ENCODE measurements around the gene MTMR2.

Gene MTMR2

DNA sequence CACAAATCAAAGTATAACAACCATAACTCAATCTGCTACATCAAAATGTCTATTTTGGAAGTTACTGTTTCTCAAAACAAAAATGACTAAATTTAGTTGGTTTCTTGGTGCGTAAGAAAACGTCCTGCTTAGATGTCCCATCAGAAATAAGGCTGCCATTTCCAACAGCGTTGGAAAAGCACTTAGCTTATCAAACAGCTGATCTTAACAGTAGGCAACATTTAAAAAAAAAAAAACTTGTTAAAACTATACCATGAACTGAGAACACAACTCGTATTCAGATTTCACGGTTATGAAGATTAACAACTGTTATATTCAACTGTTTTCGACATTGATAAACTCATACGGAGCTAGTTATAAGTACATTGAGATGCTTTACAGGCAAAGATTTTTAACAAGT is 131.2 kb downstream of the MTMR2 start:
- no peak for DNase-seq
- in situ Hi-C loops (cut with MboI; ENCODE audit: low pct_unique_long_range_greater_than_20kb, low sequenced_read_pairs): no loop called here

DNA sequence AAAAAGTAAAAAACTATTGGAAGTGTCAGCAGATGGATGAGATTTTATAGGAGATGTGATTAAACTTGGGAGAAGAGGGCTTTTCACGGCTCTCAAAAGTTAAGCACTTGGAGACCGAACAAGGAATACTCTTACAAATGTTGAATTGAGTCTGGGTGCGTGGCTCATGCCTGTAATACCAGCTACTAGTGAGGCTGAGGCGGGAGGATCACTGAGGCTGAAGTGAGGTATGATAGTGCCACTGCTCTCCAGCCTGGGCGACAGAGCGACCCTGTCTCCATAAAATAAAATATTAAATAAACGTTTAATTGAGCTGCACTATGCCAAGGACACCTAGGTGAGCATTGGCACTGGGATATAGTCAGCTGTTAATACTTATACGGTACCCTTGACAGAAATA is 131.7 kb downstream of the MTMR2 start:
- in situ Hi-C loops (cut with MboI; ENCODE audit: low pct_unique_long_range_greater_than_20kb, low sequenced_read_pairs): no loop called here

DNA sequence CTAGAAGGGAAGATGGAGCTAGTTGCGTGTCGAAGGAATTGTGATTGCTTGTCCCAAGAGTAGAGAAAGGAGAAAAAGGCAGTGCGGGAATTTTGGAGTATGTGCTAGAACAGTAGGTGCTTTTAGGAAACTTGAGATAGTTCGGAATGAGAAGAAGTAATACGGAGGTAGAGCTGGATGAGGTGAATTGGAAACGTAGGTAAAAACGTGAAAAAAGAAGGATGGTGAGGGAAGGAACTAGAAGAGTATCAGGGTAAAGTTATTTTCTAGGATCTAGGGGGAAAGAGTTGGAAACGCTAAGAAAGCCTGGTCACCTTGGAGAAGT is 132.2 kb downstream of the MTMR2 start:
- in situ Hi-C loops (cut with MboI; ENCODE audit: low pct_unique_long_range_greater_than_20kb, low sequenced_read_pairs): no loop called here
- no peak for DNase-seq

More for the DNA sequence above, 131.7 kb downstream of the MTMR2 start:
- no peak for DNase-seq

DNA sequence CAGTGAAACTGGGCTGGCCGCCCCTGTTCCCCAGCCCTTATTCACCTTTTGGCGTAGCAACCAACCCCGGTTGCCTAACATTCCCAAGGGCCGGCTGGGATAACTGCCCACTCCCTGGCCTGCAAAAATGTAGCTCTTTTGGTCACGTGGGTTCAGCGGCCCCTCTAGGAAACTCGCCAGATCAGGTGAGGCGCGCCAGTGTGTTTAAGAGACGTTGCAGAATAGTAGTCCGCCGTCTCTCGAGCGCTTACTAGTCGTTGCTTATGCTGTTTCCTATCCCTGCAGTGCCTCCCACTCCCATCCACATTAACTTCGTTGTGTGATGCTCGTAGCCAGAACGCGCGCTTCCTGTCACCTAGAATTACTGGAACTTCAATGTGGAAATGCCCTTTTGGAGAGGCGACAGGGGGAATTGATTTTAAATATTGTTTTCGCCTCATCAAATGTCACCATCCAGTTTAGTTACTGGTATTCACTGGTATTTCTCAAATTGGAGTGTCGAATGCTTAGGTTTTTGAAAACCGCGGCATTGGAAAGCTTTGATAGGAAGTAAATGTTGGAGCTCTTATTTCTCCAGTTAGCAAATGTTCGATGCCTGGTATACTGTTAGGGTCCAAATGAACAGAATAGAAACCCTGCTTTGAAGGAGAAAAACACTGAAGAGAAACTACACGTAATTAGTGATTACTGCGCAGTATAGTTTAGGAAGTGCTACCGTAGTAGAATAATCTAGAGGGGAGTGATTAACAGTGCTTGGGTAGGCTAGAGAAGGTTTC is 132.8 kb downstream of the MTMR2 start:
- in situ Hi-C loops (cut with MboI; ENCODE audit: low pct_unique_long_range_greater_than_20kb, low sequenced_read_pairs): no loop called here
- DNase-seq: peak; percentile 68

DNA sequence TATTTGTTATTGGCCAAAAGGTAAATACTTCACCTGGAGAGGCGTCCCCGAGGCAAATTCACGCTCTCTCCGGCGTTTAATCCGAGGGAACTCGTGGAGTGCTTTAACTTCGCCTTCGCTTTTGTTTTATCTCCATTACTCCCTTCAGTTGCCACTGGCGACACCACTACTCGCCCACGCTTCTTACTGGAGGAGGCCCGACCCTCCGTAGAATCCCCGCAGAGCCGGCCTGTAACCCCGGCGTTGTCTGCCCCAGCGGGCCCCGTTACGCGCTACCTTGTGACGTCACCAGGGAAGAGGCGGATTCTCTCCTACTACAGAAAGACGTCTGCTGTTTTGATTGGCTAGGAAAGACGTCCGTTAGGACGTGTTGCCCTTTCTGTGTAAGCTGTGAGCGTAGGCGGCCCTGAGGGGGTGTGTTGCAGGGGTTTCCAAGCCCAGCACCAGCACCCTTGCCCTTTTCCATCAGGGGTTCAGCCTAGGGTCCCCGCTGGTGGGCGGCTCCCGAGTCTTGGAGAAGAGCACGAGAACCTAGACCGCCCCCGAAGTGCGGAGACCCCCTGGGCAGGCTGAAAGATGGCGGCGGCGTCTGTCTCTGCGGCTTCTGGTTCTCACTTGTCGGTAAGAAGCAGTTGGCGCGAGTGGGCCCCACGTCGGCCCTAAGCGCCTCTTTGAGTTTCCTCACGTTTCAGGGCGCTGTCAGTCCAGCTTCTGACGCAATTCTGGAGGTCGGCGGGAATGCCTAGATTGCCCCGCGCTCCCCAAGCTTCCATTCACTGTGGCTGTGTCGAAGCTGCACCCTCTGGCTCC is 133.6 kb downstream of the MTMR2 start, which contains the start of gene CEP57:
TSS of gene CEP57 (plus strand) at position 376 of the 810 bp plus-strand sequence. CDS start at position 577, 201 bp downstream.
- DNase-seq: peak; percentile 95
- in situ Hi-C loops (cut with MboI; ENCODE audit: low pct_unique_long_range_greater_than_20kb, low sequenced_read_pairs): no loop called here

DNA sequence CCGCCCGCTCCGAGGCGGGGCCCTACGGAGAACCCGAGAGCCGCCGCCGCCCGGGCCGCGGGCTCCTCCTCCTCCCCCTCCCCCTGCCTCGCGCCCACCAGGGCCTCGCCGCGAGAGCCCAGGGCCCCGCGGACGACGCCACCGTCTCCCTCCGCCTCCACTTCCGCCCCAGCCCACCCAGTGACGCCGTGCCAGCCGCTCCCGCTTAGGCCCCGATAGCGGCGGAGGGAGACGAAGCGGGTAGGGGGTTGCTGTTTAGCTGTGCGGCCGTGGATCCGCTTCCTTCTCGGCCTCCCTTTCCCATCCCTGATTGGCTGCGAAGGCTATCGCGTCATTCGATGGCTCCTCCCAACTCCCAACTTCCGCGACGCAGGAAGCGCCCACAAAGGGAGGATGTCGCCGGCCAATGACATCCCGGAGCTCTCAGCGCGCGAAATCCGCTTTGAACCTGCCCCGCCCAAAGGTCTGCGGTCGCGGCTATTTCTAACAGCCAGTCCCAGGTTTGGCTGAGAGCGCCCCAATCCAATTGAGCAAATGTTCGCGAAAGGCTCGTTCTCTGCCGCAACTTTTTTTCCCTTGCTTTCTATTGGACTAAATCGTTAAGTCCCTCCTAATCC is 134.3 kb downstream of the MTMR2 start, which contains the start of gene FAM76B:
TSS of gene FAM76B (minus strand) at position 277 of the 617 bp plus-strand sequence. CDS start 304 bp downstream, outside the sequence.
- peak; percentile 100 for DNase-seq
- in situ Hi-C loops (cut with MboI; ENCODE audit: low pct_unique_long_range_greater_than_20kb, low sequenced_read_pairs): no loop called here

DNA sequence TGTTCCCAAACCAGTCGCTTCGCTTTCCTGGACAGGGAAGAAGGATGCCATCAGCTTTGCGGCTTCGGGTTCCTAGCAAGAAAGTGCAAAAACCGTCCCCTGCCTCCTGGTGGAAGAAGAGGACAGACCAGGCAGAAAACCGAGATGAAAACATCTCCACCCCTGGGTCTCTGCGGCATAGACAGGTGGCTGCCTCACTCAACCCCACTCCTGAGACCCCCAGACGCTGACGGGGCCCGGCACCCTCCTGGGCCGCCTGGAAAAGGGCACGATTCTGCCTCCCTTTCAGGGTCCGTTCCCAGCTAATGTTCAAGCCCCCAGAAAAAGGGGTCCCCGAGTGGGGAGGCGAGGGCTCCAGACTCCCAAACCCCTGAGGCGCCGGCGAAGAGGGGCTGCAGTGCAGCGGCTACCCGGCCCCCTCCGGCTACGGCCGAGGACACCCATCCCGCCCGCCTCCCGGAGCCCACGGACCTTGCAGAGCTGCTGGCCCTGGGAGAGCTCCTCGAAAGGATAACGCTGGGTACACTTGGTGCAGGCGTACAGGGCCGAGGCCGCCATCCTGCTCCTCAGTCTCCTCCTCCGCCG is 134.9 kb downstream of the MTMR2 start:
- peak; percentile 58 for DNase-seq
- in situ Hi-C loops (cut with MboI; ENCODE audit: low pct_unique_long_range_greater_than_20kb, low sequenced_read_pairs): no loop called here
